A549 (cell line): ENCODE data around the gene TBCE. TPM values are rescaled to one million over a fixed set of nuclear protein-coding genes. Genes with fewer than 3 reads are reported as not detected.

Experiments used
- ATAC-seq, 2 experiments: fragments of 200-7000 bp in 1 of 2; fragments of >200 bp in 1 of 2; cut with Nextera tagmentation in 1 of 2; cut with Tn5 transposase in 1 of 2; 3 replicates each; pipeline versions ENCODE4 v1.8.0 to v1.9.1; 2018 to 2020; ENCODE audit warnings: mild to moderate bottlenecking in 1 of 2, moderate library complexity in 1 of 2
- CTCF ChIA-PET: fragments of 300-600 bp; sonication (Branson Sonifier 250); formaldehyde crosslinking; extraction: SDS; loops from one replicate; lab custom pipeline; 2021; ENCODE audit warnings: antibody characterized with exemption, inconsistent platforms; lab: Yijun Ruan, JAX
- POLR2A ChIA-PET: fragments of 350-600 bp; formaldehyde crosslinking; extraction: SDS; loops from one replicate; lab custom pipeline; 2021; ENCODE audit warnings: antibody characterized with exemption, inconsistent platforms; lab: Yijun Ruan, JAX
- DNase-seq, 2 experiments: peaks; one replicate each; pipeline versions ENCODE4 v3.0.0 to v3.0.0-alpha.2; 2011 to 2016; ENCODE audit warnings: low read depth in 1 of 2, low spot score in 1 of 2
- FAIRE-seq: peaks from 2 replicates; lab custom pipeline; 2011; peaks lifted over from hg19 to GRCh38; lab: Jason Lieb, UNC
- H3K27ac ChIP-seq, 2 experiments: fragments of >200 bp; sonication (Bioruptor Twin); formaldehyde crosslinking; 3 replicates each; pipeline ENCODE4 v1.5.1; 2016 to 2017
- H3K4me1 ChIP-seq: fragments of >200 bp; sonication (Bioruptor Twin); formaldehyde crosslinking; 3 replicates; pipeline ENCODE4 v1.6.1; 2016
- H3K4me2 ChIP-seq: fragments of >200 bp; sonication (Bioruptor Twin); formaldehyde crosslinking; 3 replicates; pipeline ENCODE4 v1.6.1; 2016
- H3K4me3 ChIP-seq: fragments of >200 bp; sonication (Bioruptor Twin); formaldehyde crosslinking; 3 replicates; pipeline ENCODE4 v1.5.1; 2016
- H3K9me3 ChIP-seq: fragments of >200 bp; sonication (Bioruptor Twin); formaldehyde crosslinking; 3 replicates; pipeline ENCODE4 v1.6.1; 2016
- CBX2 ChIP-seq: fragments of 200-600 bp; sonication (generic); IDR thresholded peaks from 2 replicates; pipeline ENCODE4 v1.6.1; 2016; ENCODE audit warnings: low read depth, mild to moderate bottlenecking, borderline replicate concordance
- CBX8 ChIP-seq: fragments of 200-600 bp; sonication (generic); IDR thresholded peaks from 2 replicates; pipeline ENCODE4 v1.6.1; 2016
- CEBPB ChIP-seq, 2 experiments: fragments of >200 bp in 1 of 2; sonication (Bioruptor Twin) in 1 of 2; formaldehyde crosslinking in 1 of 2; IDR thresholded peaks; 2 replicates each; pipeline ENCODE4 v1.6.1; 2012 to 2016
- CHD4 ChIP-seq: fragments of 200-600 bp; sonication (generic); IDR thresholded peaks from 2 replicates; pipeline ENCODE4 v1.6.1; 2016; ENCODE audit warnings: antibody characterized with exemption, mild to moderate bottlenecking, borderline replicate concordance
- E2F6 ChIP-seq: IDR thresholded peaks from 2 replicates; pipeline ENCODE4 v1.6.1; 2012; ENCODE audit warnings: low read depth, borderline replicate concordance
- EHF ChIP-seq: fragments of 250-450 bp; sonication (Bioruptor Pico); IDR thresholded peaks from 2 replicates; pipeline ENCODE4 v1.5.0; 2020; ENCODE audit warnings: mild to moderate bottlenecking
- EHMT2 ChIP-seq: fragments of 200-600 bp; sonication (generic); IDR thresholded peaks from 2 replicates; pipeline ENCODE4 v1.6.1; 2016; ENCODE audit warnings: antibody characterized with exemption, low read depth, mild to moderate bottlenecking, moderate library complexity
- FOSL2 ChIP-seq, 2 experiments: fragments of 450-650 bp in 1 of 2; fragments of >200 bp in 1 of 2; sonication (Bioruptor Twin) in 1 of 2; formaldehyde crosslinking; IDR thresholded peaks; 2 replicates each; pipeline versions ENCODE4 v1.5.0 to v1.6.1; 2016 to 2020; ENCODE audit warnings: mild to moderate bottlenecking in 1 of 2, moderate library complexity in 1 of 2
- HEYL ChIP-seq: fragments of 250-450 bp; sonication (Bioruptor Pico); IDR thresholded peaks from 2 replicates; pipeline ENCODE4 v1.8.0; 2021; ENCODE audit warnings: mild to moderate bottlenecking, moderate library complexity
- HOXB13 ChIP-seq: fragments of 250-450 bp; sonication (Bioruptor Pico); IDR thresholded peaks from 2 replicates; pipeline ENCODE4 v1.5.0; 2020; ENCODE audit warnings: low read depth, mild to moderate bottlenecking, moderate library complexity
- JUN ChIP-seq, 2 experiments: fragments of >200 bp; sonication (Bioruptor Twin); formaldehyde crosslinking; IDR thresholded peaks; 2 replicates in 1 of 2; 3 replicates in 1 of 2; pipeline ENCODE4 v1.6.1; 2016 to 2017
- JUNB ChIP-seq: fragments of >200 bp; sonication (Bioruptor Twin); formaldehyde crosslinking; IDR thresholded peaks from 2 replicates; pipeline ENCODE4 v1.6.1; 2016
- KDM1A ChIP-seq: fragments of 200-600 bp; sonication (generic); IDR thresholded peaks from 2 replicates; pipeline ENCODE4 v1.6.1; 2016; ENCODE audit warnings: low read depth, mild to moderate bottlenecking
- MAFK ChIP-seq: fragments of 450-650 bp; IDR thresholded peaks from 2 replicates; pipeline ENCODE4 v1.6.1; 2014; ENCODE audit not compliant: partially characterized antibody
- MYC ChIP-seq: IDR thresholded peaks from 2 replicates; pipeline ENCODE4 v1.6.1; 2012; ENCODE audit warnings: mild to moderate bottlenecking, inconsistent platforms, low read length, improper control_type of control experiment, borderline replicate concordance
- NFE2L2 ChIP-seq: fragments of 150-350 bp; conservative IDR thresholded peaks from 2 replicates; pipeline ENCODE4 v1.6.1; 2014; ENCODE audit warnings: low read length
- NPAS2 ChIP-seq: fragments of 250-450 bp; sonication (Bioruptor Pico); IDR thresholded peaks from 2 replicates; pipeline ENCODE4 v1.8.0; 2022; ENCODE audit warnings: mild to moderate bottlenecking, moderate library complexity, borderline replicate concordance
- POLR2A ChIP-seq: IDR thresholded peaks from 2 replicates; pipeline ENCODE4 v1.6.1; 2012; ENCODE audit warnings: mild to moderate bottlenecking, low read length
- RAD21 ChIP-seq, 2 experiments: fragments of >200 bp in 1 of 2; sonication (Bioruptor Twin) in 1 of 2; formaldehyde crosslinking in 1 of 2; IDR thresholded peaks in 1 of 2; conservative IDR thresholded peaks in 1 of 2; 2 replicates in 1 of 2; 3 replicates in 1 of 2; pipeline ENCODE4 v1.6.1; 2012 to 2018; ENCODE audit warnings: inconsistent platforms in 1 of 2
- RFX5 ChIP-seq: fragments of 450-650 bp; IDR thresholded peaks from 2 replicates; pipeline ENCODE4 v1.7.1; 2014; ENCODE audit warnings: antibody characterized with exemption, mild to moderate bottlenecking, moderate library complexity
- TFCP2L1 ChIP-seq: fragments of 250-450 bp; sonication (Bioruptor Pico); IDR thresholded peaks from 2 replicates; pipeline ENCODE4 v1.5.0; 2021; ENCODE audit warnings: mild to moderate bottlenecking
- TP53 ChIP-seq: fragments of 250-450 bp; sonication (Bioruptor Pico); IDR thresholded peaks from 2 replicates; pipeline ENCODE4 v1.5.0; 2021; ENCODE audit warnings: mild to moderate bottlenecking, moderate library complexity
- ZC3H11A ChIP-seq: fragments of 450-650 bp; IDR thresholded peaks from 2 replicates; pipeline ENCODE4 v1.6.1; 2014; ENCODE audit warnings: antibody characterized with exemption, mild to moderate bottlenecking
- ZNF302 ChIP-seq: fragments of 250-450 bp; sonication (Bioruptor Pico); IDR thresholded peaks from 2 replicates; pipeline ENCODE4 v1.9.0; 2021; ENCODE audit warnings: inconsistent platforms, mild to moderate bottlenecking, moderate library complexity
- WGBS: methylation state at CpG from one replicate; pipeline ENCODE4 v1.1.6; 2017; ENCODE audit errors: missing lambda C conversion rate; 5-methylcytosine and 5-hydroxymethylcytosine counted together
- polyA plus RNA-seq, 4 experiments: library from polyadenylated mRNA; depleted of rRNA in 3 of 4; stranded (reverse); fragments of >200 nt; fragmentation: RNase III in 1 of 4; extraction: RNeasy Plus Mini Kit Qiagen cat#74134 plus additional on column Dnase treatment in 1 of 4; gene quantifications; 2 replicates in 3 of 4; 3 replicates in 1 of 4; pipeline ENCODE4 v1.2.3, GENCODE V29; 2011 to 2017
- TF ChIP-seq, protein P1 (sequence below): fragments of 150-350 bp; IDR thresholded peaks from 2 replicates; pipeline ENCODE4 v1.6.1; 2014; ENCODE audit warnings: low read depth, mild to moderate bottlenecking, low read length
- TF ChIP-seq, protein P2 (sequence below): IDR thresholded peaks from 2 replicates; pipeline ENCODE4 v1.6.1; 2012

Gene TBCE
- polyA plus RNA-seq, 2 of the 4 experiments (the other 2 are of a cell fraction): 45.1 to 65.2 TPM

DNA sequence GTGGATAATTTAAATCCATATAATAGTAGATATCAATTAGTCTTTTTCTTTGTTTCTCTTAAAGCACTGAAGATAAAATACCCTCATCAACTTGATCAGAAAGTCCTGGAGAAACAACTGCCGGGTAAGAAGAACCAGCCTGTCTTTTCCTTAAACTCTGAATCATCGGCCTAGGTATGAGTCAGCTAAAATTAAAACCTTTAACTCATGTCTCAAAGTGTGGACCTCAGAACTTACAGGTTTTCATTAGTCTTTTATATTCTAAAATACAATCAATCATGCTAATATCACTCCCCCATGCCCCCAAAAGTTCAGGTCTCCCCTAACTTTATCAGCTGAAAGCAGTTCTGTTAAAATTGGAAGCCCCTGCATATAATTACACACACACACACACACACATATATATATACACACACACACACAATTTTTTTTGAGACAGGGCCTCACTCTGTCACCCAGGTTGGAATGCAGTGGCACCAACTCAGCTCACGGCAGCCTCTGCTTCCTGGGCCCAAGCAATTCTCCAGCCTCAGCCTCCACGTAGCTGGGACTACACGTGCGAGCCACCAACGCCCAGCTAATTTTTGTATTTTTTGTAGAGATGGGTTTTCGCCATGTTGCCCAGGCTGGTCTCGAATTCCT, 75.7 kb downstream of the TBCE start:
- CTCF ChIA-PET: interaction anchor here (0.5 to 3.1 kb wide), 7 partner anchors 8 to 340 kb away, joined by 3 to 17 read pairs (median 4); no protein-coding TSS in a partner anchor
- no peaks in the 10 kb centered on the region for H3K9me3 ChIP-seq
- POLR2A ChIA-PET: interaction anchor here (1.6 kb wide), 1 partner anchor 62 kb away, joined by 5 read pairs; the partner anchor contains the start of gene B3GALNT2
- peak overlapping the region; percentile 85 to 91 for H3K27ac ChIP-seq
- peak overlapping the region; percentile 54 for H3K4me2 ChIP-seq
- DNase-seq (peak; percentile 43 to 62), ATAC-seq (peak; percentile 67 to 70; a peak in 4 of 6 replicates), FAIRE-seq (no peak)
- peaks cover 28% of the 10 kb centered on the region for H3K4me1 ChIP-seq
- H3K4me3 ChIP-seq: no peak overlapping the region
- WGBS: 69% methylated on average over 9 of the region's 9 CpGs
- TF ChIP-seq POLR2A: no peak
- no peak for TF ChIP-seq CHD4
- TF ChIP-seq CBX2: no peak
- TF ChIP-seq NPAS2 (CRISPR knock-in tag): no peak
- TF ChIP-seq RFX5: no peak
- no peak for TF ChIP-seq JUN (IDR thresholded peaks at IDR 0.05)
- no peak for TF ChIP-seq TP53 (CRISPR knock-in tag)
- peak; percentile 69 for TF ChIP-seq FOSL2 (IDR thresholded peaks at IDR 0.05)
- TF ChIP-seq FOSL2 (CRISPR knock-in tag; IDR thresholded peaks at IDR 0.05): peak; percentile 84
- TF ChIP-seq MAFK: peak; percentile 95
- TF ChIP-seq, protein P1, sequence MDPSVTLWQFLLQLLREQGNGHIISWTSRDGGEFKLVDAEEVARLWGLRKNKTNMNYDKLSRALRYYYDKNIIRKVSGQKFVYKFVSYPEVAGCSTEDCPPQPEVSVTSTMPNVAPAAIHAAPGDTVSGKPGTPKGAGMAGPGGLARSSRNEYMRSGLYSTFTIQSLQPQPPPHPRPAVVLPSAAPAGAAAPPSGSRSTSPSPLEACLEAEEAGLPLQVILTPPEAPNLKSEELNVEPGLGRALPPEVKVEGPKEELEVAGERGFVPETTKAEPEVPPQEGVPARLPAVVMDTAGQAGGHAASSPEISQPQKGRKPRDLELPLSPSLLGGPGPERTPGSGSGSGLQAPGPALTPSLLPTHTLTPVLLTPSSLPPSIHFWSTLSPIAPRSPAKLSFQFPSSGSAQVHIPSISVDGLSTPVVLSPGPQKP: no peak
- TF ChIP-seq ZNF302: 0 out of 2 replicates have a peak, but pooled peaks have one; percentile 9
- no peak for TF ChIP-seq EHMT2
- TF ChIP-seq CBX8: no peak
- TF ChIP-seq ZC3H11A: no peak
- TF ChIP-seq CEBPB (IDR thresholded peaks at IDR 0.05): no peak
- TF ChIP-seq EHF (CRISPR knock-in tag): no peak
- peak; percentile 78 for TF ChIP-seq NFE2L2
- no peak for TF ChIP-seq HOXB13 (CRISPR knock-in tag)
- no peak for TF ChIP-seq RAD21 (conservative IDR thresholded peaks at IDR 0.05 in 1 of 2, IDR thresholded peaks at IDR 0.05 in 1 of 2)
- no peak for TF ChIP-seq TFCP2L1 (CRISPR knock-in tag)
- no peak for TF ChIP-seq MYC
- no peak for TF ChIP-seq KDM1A
- TF ChIP-seq HEYL: no peak

DNA sequence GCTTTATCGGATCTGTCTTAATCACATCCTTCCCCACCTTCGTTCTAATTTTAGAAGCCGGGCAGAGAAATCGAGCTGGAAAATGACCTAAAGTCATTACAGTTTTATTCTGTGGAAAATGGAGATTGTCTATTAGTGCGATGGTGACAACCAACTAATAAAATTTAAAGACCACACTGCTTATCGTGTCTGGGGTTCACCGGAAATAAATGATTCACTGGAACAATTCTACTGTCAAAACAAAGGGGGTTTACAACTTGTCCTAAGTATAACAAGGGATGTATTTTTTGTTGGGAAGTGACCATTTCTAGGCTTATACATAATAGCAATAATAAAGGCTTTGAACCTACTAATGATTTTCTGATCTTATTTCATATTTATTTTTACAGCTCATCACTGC, 81.4 kb downstream of the TBCE start:
- ATAC-seq (no peak), FAIRE-seq (no peak), DNase-seq (no peak)
- Histone ChIP-seq H3K4me2 (no peak overlapping the region), H3K27ac (no peak overlapping the region), H3K4me1 (peaks cover under 1% of the 10 kb centered on the region; the same call in 2 of the 3 replicates), H3K4me3 (no peak overlapping the region), H3K9me3 (no peaks in the 10 kb centered on the region)
- ChIA-PET CTCF (interaction anchor here (0.6 to 1.2 kb wide), 3 partner anchors 32 to 195 kb away, joined by 3 to 5 read pairs (median 3); partner anchors contain the start of gene B3GALNT2), POLR2A (no interaction called here)
- TF ChIP-seq, protein P1: no peak
- no peak for TF ChIP-seq E2F6
- TF ChIP-seq JUNB: no peak
- TF ChIP-seq, protein P2, sequence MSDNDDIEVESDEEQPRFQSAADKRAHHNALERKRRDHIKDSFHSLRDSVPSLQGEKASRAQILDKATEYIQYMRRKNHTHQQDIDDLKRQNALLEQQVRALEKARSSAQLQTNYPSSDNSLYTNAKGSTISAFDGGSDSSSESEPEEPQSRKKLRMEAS: no peak
- 85% methylated on average over 7 of the region's 7 CpGs for WGBS
